ENCODE results near the gene UBXN2A. TPM values are rescaled to one million over a fixed set of nuclear protein-coding genes. Genes with fewer than 3 reads are reported as not detected.

The UBXN2A gene
- total and polyA plus RNA-seq, 4 donors: 2.7 to 6.3 (median 4.9) TPM

DNA sequence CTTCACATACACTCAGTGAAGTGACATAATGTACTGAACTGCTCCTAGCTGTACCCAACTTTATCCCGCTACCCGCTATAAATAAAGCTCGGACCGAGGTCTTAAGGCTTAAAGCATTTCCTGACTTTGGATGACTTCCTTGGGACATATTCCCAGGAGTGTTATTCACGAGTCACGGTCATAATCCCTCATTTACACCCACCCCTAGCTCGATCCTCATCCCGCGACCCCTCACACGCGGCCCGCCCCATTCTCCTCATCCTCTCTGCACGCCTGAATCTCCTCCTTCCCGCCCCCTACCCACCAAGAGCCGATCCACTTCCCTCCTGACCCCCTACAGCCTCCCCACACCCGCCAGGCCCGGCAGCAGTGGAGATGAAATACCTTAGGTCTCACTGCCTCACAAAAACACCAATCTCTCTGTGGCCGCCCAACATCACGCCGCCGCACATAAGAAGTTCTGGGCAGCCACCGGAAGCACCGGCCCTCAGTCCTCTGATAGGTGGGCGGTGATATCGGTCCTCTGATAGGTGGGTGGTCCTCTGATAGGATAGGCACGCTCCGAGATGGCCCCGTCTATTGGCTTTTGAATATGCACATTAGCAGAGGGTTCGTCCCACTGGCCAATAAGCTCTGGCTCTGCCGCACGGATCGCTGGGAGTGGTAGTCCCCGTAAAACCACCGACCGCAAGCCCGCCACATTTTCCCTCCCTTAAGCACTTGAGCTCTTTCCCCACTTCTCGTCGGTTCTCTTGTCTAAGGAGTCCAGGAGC, 106.9 kb downstream of the UBXN2A start, which contains the start of gene WDCP:
Gene WDCP (minus strand): TSS at position 462 of the 773 bp plus-strand sequence. CDS start 7,897 bp downstream, outside the sequence.
- WGBS: under 1% methylated on average over 38 of the region's 38 CpGs
- DNase-seq (ENCODE audit: low spot score): peak; percentile 88
- Histone ChIP-seq H3K36me3 (ENCODE audit: control insufficient read depth in 4 of 4, insufficient read depth in 3 of 4, low read depth in 1 of 4, low read length in 3 of 4) (no peaks in the 10 kb centered on the region), H3K9ac (ENCODE audit: low read depth in 1 of 2, low read length in 2 of 2) (peak within 1 kb of the TSS; percentile 47 to 54), H3K4me1 (ENCODE audit: control insufficient read depth in 4 of 4, insufficient read depth in 4 of 4, low read length in 3 of 4) (peaks cover 3 to 28% (median 18%) of the 10 kb centered on the region in 4 donors), H3K27me3 (ENCODE audit: control insufficient read depth in 4 of 4, insufficient read depth in 4 of 4, low read length in 3 of 4) (no peaks in the 10 kb centered on the region), H3K27ac (ENCODE audit: low read depth in 1 of 2, low read length in 2 of 2) (peak within 1 kb of the TSS; percentile 54 to 60), H3K9me3 (ENCODE audit: control insufficient read depth in 4 of 4, low read length in 3 of 4) (no peaks in the 10 kb centered on the region), H3K4me3 (ENCODE audit: low read depth in 1 of 3, low read length in 3 of 3) (peak within 1 kb of the TSS; percentile 76 to 89 (median 80))
- peak; percentile 95 for TF ChIP-seq SP1 (IDR thresholded peaks at IDR 0.05)
- TF ChIP-seq RAD21 (IDR thresholded peaks at IDR 0.05): peak in 1 of 2 donors; percentile 27
- TF ChIP-seq YY1 (IDR thresholded peaks at IDR 0.05): peak; percentile 59
- peak in 1 of 2 donors; percentile 12 for TF ChIP-seq HNF4A (conservative IDR thresholded peaks at IDR 0.05)
- no peak for TF ChIP-seq CTCF (IDR thresholded peaks at IDR 0.05; ENCODE audit: low read depth, low read length, missing input control)
- TF ChIP-seq, protein P1, sequence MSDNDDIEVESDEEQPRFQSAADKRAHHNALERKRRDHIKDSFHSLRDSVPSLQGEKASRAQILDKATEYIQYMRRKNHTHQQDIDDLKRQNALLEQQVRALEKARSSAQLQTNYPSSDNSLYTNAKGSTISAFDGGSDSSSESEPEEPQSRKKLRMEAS (IDR thresholded peaks at IDR 0.05): peak; percentile 54
- peak; percentile 93 for TF ChIP-seq TAF1 (conservative IDR thresholded peaks at IDR 0.05)
- TF ChIP-seq NR2F2 (IDR thresholded peaks at IDR 0.05): no peak
- peak; percentile 68 to 89 for TF ChIP-seq GABPA (IDR thresholded peaks at IDR 0.05 in 1 of 2, conservative IDR thresholded peaks at IDR 0.05 in 1 of 2)
- TF ChIP-seq RXRA (IDR thresholded peaks at IDR 0.05): peak in 1 of 2 donors; percentile 21
- TF ChIP-seq, protein P2, sequence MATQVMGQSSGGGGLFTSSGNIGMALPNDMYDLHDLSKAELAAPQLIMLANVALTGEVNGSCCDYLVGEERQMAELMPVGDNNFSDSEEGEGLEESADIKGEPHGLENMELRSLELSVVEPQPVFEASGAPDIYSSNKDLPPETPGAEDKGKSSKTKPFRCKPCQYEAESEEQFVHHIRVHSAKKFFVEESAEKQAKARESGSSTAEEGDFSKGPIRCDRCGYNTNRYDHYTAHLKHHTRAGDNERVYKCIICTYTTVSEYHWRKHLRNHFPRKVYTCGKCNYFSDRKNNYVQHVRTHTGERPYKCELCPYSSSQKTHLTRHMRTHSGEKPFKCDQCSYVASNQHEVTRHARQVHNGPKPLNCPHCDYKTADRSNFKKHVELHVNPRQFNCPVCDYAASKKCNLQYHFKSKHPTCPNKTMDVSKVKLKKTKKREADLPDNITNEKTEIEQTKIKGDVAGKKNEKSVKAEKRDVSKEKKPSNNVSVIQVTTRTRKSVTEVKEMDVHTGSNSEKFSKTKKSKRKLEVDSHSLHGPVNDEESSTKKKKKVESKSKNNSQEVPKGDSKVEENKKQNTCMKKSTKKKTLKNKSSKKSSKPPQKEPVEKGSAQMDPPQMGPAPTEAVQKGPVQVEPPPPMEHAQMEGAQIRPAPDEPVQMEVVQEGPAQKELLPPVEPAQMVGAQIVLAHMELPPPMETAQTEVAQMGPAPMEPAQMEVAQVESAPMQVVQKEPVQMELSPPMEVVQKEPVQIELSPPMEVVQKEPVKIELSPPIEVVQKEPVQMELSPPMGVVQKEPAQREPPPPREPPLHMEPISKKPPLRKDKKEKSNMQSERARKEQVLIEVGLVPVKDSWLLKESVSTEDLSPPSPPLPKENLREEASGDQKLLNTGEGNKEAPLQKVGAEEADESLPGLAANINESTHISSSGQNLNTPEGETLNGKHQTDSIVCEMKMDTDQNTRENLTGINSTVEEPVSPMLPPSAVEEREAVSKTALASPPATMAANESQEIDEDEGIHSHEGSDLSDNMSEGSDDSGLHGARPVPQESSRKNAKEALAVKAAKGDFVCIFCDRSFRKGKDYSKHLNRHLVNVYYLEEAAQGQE (IDR thresholded peaks at IDR 0.05): peak; percentile 75

DNA sequence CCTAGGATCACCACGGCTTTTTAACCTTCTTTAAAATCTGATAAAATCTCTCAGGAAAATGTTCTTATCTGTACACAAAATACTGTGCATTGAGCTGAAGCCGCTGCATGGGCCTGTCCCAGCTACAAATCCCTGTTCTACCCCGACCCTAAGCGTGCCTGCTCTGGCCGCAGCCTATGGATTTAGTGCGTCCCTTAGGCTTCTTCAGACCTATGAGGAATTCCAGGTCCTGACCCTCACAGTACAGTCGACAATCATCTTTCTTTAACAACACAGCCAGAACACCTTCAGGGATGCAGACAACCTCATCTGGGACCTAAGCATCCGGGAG, 107.4 kb downstream of the UBXN2A start:
- H3K36me3 ChIP-seq (ENCODE audit: control insufficient read depth in 4 of 4, insufficient read depth in 3 of 4, low read depth in 1 of 4, low read length in 3 of 4): no peaks in the 10 kb centered on the region
- H3K9me3 ChIP-seq (ENCODE audit: control insufficient read depth in 4 of 4, low read length in 3 of 4): no peaks in the 10 kb centered on the region
- no peak overlapping the region for H3K27ac ChIP-seq (ENCODE audit: low read depth in 1 of 2, low read length in 2 of 2)
- WGBS: 51% methylated on average over 8 of the region's 8 CpGs
- H3K4me3 ChIP-seq (ENCODE audit: low read depth in 1 of 3, low read length in 3 of 3): peak overlapping the region in 1 of 3 donors; percentile 12
- no peaks in the 10 kb centered on the region for H3K27me3 ChIP-seq (ENCODE audit: control insufficient read depth in 4 of 4, insufficient read depth in 4 of 4, low read length in 3 of 4)
- DNase-seq (ENCODE audit: low spot score): no peak
- H3K9ac ChIP-seq (ENCODE audit: low read depth in 1 of 2, low read length in 2 of 2): no peak overlapping the region
- TF ChIP-seq ATF3 (IDR thresholded peaks at IDR 0.05) (no peak), NR2F2 (IDR thresholded peaks at IDR 0.05) (no peak), FOXA2 (IDR thresholded peaks at IDR 0.05) (no peak)
- H3K4me1 ChIP-seq (ENCODE audit: control insufficient read depth in 4 of 4, insufficient read depth in 4 of 4, low read length in 3 of 4): peaks cover 3 to 28% (median 18%) of the 10 kb centered on the region in 4 donors

Measured in liver (tissue), 9 donors.